Measurements from ENCODE around the gene ZC3H18. TPM values are rescaled to one million over a fixed set of nuclear protein-coding genes. Genes with fewer than 3 reads are reported as not detected.

ZC3H18 gene
- polyA plus RNA-seq (ENCODE audit: low read depth in 6 of 6): 10 to 100 TPM in 2 of 6 donors, 1 to 10 TPM in 4; 2.5 to 21.7 (median 9.0) TPM

DNA sequence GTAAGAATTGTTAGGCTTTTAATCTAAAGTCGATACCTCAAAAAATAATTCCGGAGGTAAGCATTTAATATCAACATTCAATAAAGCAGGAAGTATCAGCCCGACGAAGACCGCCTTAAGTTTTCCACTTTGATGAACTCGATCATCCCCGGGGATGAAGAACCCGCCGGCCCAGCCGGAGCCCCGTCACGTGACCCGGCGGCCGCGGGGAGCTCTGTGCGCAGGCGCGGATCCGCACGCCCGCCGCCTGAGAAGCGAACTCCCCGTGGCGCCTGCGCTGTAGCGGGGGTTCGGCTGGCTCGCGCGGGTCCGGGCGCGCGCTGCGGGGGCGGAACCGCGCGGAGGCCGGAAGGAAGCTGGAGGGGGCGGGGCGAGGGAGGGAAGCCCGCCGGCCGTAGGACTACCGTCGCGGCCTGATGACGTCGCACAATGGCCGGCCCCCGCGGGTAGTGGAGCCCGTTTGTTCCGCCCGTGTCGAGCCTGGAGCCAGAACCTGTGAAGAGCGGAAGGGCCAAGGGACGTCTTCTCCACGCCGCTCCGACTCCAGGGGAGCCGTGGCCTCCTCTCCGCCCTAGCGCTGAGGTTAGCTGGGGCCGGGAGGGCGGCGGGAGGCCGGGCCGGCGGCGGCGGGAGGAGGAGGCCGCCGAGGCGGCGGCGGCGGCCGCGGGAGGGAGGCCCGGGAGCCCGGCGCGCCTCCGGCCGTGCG is at the start of gene ZC3H18:
Gene ZC3H18 (plus strand): TSS at position 419 of the 706 bp plus-strand sequence. CDS start 6,721 bp downstream, outside the sequence.
- peaks cover 12 to 36% (median 18%) of the 10 kb centered on the region in 3 donors for H3K4me1 Mint-ChIP-seq
- no peaks in the 10 kb centered on the region for H3K27me3 Mint-ChIP-seq
- DNase-seq: peak; percentile 97

DNA sequence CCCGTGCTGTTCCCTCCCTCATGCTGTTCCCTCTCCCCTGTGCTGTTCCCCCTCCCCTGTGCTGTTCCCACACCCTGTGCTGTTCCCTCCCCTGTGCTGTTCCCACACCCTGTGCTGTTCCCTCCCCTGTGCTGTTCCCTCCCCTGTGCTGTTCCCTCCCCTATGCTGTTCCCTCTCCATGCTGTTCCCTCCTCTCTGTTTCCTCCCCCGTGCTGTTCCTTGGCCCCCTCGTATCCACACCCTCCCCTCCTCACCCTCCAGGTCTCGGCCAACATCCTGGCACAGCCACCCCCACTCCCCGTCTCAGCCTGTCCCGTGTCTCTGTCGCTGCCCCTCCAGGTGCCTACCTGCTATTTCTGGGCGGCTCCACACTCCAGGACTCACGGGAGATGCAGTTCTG is 48.5 kb upstream of the ZC3H18 start:
- Mint-ChIP-seq H3K36me3 (peaks cover 0 to 39% of the 10 kb centered on the region in 2 donors), H3K4me3 (peak overlapping the region in 2 of 8 donors; percentile 19 to 74), H3K9me3 (peaks cover 0 to 24% (median 2%) of the 10 kb centered on the region in 7 donors), H3K27me3 (peaks cover 4 to 52% (median 39%) of the 10 kb centered on the region in 3 donors), H3K4me1 (peaks cover 0 to 29% (median 4%) of the 10 kb centered on the region in 3 donors), H3K27ac (no peak overlapping the region)
- ATAC-seq (ENCODE audit: low read depth in 2 of 2): no peak
- no peak for DNase-seq

More for the DNA sequence above, at the start of gene ZC3H18:
- peak within 1 kb of the TSS; percentile 75 to 96 (median 88) for H3K27ac Mint-ChIP-seq
- ATAC-seq (ENCODE audit: low read depth in 2 of 2): peak; percentile 86 to 88
- no peaks in the 10 kb centered on the region for H3K36me3 Mint-ChIP-seq
- no peaks in the 10 kb centered on the region for H3K9me3 Mint-ChIP-seq
- peak within 1 kb of the TSS; percentile 82 to 94 (median 88) for H3K4me3 Mint-ChIP-seq

DNA sequence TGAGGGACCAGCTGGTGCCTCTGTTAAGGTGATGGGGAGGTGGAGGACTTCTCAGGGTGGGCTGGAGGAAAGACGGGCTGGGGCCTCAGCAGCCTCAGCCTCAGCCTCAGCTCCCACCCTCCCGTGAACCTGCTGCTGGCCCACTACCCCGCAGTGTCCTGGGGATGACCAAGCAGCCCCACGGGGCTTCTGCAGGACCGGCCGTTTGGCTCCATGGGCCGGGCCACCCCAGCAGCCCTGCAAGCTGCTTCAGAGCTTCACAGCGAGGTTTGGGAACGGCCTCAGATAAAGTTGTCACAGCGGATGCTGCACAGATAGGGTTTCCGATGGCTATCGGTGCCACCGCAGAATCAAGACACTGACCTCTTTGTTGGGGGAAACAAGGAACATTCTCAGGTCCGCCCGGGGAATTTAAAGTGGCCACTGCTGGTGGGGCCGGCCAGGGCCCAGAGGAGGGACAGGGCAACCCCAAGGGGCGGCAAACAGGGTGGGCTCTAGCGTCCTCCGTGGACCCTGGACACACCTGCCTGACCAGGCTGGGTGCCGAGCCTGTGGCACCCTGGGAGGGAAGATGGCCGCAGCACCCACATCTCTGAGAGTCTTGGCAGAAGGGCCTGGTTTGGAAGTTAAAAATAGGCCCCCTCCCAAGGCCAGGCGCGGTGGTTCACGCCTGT is 47.8 kb upstream of the ZC3H18 start:
- H3K4me3 Mint-ChIP-seq: peak overlapping the region in 2 of 8 donors; percentile 19 to 74
- H3K27ac Mint-ChIP-seq: no peak overlapping the region
- H3K9me3 Mint-ChIP-seq: peaks cover 0 to 24% (median 2%) of the 10 kb centered on the region in 7 donors
- ATAC-seq (ENCODE audit: low read depth in 2 of 2) (no peak), DNase-seq (no peak)
- peaks cover 0 to 24% (median 4%) of the 10 kb centered on the region in 3 donors for H3K4me1 Mint-ChIP-seq
- peaks cover 4 to 45% (median 32%) of the 10 kb centered on the region in 3 donors for H3K27me3 Mint-ChIP-seq
- H3K36me3 Mint-ChIP-seq: peaks cover 0 to 32% of the 10 kb centered on the region in 2 donors

DNA sequence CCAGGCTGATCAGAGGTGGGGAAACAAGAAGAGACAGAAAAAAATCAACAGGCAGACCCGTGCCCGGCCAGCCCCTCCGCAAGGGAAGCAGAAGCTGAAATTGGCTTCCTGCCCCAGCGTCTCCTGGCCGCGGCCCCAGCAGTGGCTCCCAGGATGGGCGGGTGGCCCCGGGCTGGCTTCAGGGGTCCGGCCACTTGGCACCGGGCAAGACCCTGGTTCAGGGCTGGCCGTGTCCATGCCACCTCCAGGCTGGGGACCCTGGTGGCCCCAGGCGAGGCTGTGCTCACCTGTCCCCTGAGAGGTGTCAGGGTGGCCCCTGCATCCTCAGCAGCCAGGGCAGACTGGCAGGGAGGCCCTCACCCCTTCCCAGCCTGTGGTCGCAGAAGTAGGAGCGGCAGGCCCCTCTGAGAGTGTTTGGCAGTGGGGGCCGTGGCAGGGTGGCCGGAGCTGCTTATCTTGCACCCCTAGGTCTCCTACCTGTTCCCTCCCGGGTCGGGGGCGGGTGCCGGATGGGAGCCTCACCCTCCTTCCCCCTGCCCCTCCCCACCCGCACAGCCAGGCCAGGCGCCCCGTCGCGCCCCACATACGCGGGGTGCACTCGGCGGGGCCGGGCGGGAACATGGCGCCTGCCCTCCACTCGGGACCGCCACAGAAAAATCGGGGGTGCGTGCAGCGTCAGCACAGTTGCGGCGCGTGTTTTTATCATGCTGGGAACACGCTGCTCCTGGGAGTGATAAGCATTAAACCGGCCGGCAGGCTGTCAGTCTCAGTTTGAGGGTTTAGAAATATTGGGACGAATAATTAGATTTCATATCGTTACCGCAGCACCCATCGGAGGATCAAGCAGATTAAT is 46.7 kb upstream of the ZC3H18 start:
- Mint-ChIP-seq H3K4me1 (peaks cover 0 to 17% (median 4%) of the 10 kb centered on the region in 3 donors), H3K27me3 (peaks cover under 1 to 40% (median 21%) of the 10 kb centered on the region in 3 donors), H3K4me3 (no peak overlapping the region), H3K36me3 (peaks cover 0 to 20% of the 10 kb centered on the region in 2 donors), H3K9me3 (peaks cover 0 to 19% (median 2%) of the 10 kb centered on the region in 7 donors), H3K27ac (no peak overlapping the region)
- ATAC-seq (ENCODE audit: low read depth in 2 of 2) (no peak), DNase-seq (no peak)

DNA sequence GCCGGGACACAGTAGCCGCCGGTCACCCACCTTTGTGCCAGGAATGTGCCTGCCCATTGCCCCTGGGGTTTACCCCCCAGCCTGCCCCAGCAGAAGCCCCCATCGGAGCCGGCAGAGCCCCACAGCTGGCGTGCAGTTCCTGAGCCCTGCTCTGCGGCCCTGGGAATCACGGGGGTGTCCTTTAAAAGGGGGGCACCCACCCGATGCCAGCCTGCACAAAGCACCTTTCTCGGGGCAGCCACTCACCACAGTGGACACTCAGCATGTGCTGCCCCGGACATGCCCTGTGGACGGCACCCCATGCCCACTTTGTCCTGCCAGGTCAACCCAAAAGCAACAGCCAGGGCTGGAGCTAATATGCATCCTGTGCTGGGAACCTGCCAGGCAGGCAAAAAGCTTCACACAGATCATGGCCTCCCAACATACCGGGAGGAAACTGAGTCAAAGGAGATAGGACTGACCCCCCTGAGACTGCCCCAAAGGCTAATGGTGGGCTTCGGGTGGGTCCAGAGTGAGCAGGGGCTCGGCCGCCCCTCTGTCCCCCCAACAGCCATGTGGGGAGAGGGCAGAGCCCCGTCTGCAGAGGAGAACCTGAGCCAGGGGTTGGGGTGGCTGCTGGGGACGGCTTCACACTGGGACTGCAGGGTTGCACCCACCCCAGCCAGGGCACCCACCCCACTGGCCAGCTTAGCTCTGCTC is 45.8 kb upstream of the ZC3H18 start:
- DNase-seq: no peak
- Mint-ChIP-seq H3K27ac (no peak overlapping the region), H3K4me3 (no peak overlapping the region), H3K27me3 (peaks cover 0 to 31% (median 12%) of the 10 kb centered on the region in 3 donors), H3K36me3 (peaks cover 0 to 12% of the 10 kb centered on the region in 2 donors), H3K4me1 (peaks cover 0 to 8% (median 4%) of the 10 kb centered on the region in 3 donors), H3K9me3 (peaks cover 0 to 10% (median 0%) of the 10 kb centered on the region in 7 donors)
- no peak for ATAC-seq (ENCODE audit: low read depth in 2 of 2)

DNA sequence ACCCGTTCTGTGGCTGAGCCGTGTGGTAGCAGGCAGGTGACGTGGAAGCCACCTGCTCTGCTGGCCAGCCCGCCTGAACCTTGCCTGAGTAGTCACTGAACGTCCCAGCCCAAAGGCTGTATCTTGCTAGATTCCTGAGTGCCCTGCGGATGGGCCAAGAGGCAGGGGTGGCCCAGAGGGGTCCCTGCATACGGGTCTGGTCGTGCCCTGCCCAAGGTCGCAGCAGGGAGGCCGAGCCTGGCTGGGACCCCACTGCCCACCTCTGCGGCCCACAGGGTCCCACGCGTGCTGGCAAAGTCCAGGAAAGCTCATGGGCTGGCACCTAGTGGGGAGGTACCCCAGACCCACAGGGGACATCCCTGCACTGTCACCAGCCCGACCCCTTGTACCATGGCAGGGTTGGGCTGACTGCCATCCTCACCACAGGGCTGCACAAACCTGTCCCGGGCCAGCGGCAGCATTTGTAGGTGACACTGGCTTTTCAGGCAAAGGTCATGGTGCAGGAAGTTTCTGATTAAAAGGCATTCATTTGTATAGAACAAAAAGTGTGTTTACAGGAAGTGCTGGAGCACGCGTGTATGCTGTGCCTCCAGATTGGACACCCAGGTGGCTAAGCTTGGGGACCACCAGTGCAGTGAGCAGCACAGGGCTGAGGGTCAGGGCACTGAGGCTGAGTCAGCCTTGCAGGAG is 45.1 kb upstream of the ZC3H18 start:
- peaks cover 0 to 24% (median 5%) of the 10 kb centered on the region in 3 donors for H3K27me3 Mint-ChIP-seq
- ATAC-seq (ENCODE audit: low read depth in 2 of 2) (no peak), DNase-seq (no peak)
- peaks cover 0 to 3% (median 0%) of the 10 kb centered on the region in 7 donors for H3K9me3 Mint-ChIP-seq
- peak overlapping the region in 1 of 8 donors; percentile 47 for H3K4me3 Mint-ChIP-seq
- H3K27ac Mint-ChIP-seq: no peak overlapping the region
- H3K4me1 Mint-ChIP-seq: peaks cover 0 to 4% (median 3%) of the 10 kb centered on the region in 3 donors
- peaks cover 0 to 5% of the 10 kb centered on the region in 2 donors for H3K36me3 Mint-ChIP-seq

DNA sequence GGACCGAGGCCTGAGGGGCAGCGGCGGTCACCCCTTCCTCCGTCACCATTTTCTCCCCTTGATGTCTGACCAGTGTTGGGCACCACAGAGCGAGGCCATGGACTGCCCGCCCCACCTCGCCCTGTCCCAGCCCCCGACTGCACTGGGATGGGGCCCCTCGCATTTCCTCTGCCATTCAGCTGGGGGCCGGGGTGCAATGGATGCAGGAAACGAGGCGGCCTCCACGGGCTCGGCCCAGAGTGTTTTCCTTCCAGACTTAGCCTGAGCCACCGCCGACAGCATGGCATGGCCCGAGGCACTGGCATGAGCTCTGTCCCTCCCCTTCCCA is 44.6 kb upstream of the ZC3H18 start:
- Mint-ChIP-seq H3K27ac (peak overlapping the region in 1 of 6 donors; percentile 20), H3K27me3 (peaks cover 0 to 21% (median 0%) of the 10 kb centered on the region in 3 donors), H3K9me3 (no peaks in the 10 kb centered on the region), H3K36me3 (no peaks in the 10 kb centered on the region), H3K4me1 (peaks cover 0 to 4% (median 0%) of the 10 kb centered on the region in 3 donors), H3K4me3 (no peak overlapping the region)
- no peak for ATAC-seq (ENCODE audit: low read depth in 2 of 2)
- DNase-seq: no peak

DNA sequence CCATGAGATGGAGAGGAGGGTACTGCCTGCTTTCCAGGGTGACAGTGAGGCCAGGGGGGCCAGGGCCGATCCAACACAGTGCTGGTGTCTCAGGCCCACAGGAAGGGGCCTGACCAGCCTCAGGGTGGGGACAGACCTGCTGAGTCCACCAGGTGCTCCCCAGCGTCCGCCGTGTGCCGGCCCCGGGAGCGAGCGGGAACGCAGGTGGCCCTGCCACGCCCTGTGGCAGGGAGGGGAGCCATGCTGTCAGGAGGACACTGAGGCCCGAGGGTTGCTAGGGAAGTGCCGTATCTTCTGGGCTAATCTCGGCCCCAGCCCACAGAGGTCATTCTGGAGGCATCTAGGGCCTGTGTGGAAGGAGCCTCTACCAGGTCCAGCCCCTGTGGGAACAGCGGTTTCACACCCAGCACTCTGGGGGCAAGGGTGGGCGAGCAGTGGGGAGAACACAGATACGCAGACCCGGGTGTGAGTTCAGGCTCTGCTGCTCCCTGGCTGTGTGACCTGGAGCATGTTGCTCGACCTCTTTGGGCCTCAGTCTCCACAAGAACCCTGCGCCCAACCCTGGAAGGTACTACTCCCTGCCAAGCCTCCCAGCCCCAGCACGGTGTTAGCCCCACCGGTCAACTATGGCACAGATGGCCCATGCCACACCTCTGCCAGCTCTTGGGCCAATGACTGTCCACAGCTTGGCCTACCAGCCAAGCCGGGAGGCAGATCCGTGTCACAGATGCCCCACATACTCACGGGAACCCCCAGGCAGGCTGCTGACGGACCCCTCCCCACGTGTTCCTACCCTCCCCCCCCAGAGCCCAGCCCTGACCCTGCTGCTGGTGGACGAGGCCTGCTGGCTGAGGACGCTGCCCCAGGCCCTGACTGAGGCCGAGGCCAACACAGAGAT is 43.9 kb upstream of the ZC3H18 start:
- H3K4me3 Mint-ChIP-seq: no peak overlapping the region
- DNase-seq (no peak), ATAC-seq (ENCODE audit: low read depth in 2 of 2) (no peak)
- no peaks in the 10 kb centered on the region for H3K9me3 Mint-ChIP-seq
- no peak overlapping the region for H3K27ac Mint-ChIP-seq
- no peaks in the 10 kb centered on the region for H3K36me3 Mint-ChIP-seq
- H3K27me3 Mint-ChIP-seq: peaks cover 0 to 17% (median 0%) of the 10 kb centered on the region in 3 donors
- H3K4me1 Mint-ChIP-seq: peaks cover 0 to 4% (median 0%) of the 10 kb centered on the region in 3 donors

DNA sequence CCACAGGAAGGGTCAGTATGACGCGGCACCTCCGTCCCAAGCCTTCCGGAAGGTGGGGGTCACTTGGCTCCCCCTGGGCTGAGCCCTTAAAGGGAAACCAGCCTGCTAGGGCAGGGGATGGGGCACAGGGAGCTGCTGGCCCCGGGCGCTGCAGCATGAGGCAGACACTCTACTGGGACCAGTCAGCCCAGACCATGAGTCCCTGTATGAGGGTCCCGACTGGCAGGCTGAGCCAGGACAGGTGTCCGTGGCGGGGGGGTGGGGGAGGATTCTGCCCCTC is 43.4 kb upstream of the ZC3H18 start:
- Mint-ChIP-seq H3K27me3 (peaks cover 0 to 14% (median 0%) of the 10 kb centered on the region in 3 donors), H3K4me3 (no peak overlapping the region), H3K4me1 (peaks cover 0 to 4% (median 0%) of the 10 kb centered on the region in 3 donors), H3K27ac (no peak overlapping the region), H3K9me3 (no peaks in the 10 kb centered on the region), H3K36me3 (no peaks in the 10 kb centered on the region)
- no peak for DNase-seq
- no peak for ATAC-seq (ENCODE audit: low read depth in 2 of 2)

DNA sequence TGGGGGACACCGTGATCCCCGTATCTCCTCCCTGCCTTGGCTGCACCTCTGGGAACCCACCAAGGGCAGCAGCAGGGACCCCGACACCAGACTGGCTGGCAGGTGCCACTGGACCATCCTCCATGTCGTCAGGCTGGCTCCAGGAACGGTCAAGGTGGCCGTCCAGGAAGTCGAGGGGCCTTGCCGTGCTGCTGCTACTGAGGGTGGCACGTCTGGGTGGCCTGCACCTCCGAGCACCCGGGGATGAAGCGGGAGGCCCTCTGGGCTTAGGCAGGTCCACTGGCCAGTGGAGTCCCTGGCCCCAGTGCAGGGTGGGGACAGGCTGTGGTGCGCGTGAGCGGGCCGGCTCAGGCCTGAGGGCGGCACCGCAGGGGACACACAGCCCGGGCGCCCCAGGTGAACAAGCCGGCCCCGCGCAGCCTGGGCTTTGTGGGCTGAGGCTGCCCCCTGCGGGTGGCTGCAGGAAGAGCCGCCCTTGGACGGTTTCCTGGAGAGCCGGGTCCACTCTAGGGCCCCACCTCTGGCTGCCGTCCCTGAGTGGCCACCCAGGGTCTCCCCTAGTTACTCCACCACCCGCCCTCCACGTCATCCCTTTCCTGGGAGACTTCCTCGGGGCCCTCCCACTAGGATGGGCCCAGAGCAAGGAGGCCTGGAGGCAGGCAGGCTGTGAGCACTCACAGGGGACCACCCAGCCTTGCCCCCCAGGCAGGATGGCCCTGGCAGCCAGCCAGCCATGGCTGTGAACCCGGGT is 42.8 kb upstream of the ZC3H18 start:
- ATAC-seq (ENCODE audit: low read depth in 2 of 2): peak; percentile 78 to 80
- H3K36me3 Mint-ChIP-seq: no peaks in the 10 kb centered on the region
- peaks cover 0 to 9% (median 0%) of the 10 kb centered on the region in 3 donors for H3K27me3 Mint-ChIP-seq
- no peaks in the 10 kb centered on the region for H3K9me3 Mint-ChIP-seq
- peaks cover 0 to 4% (median 0%) of the 10 kb centered on the region in 3 donors for H3K4me1 Mint-ChIP-seq
- peak; percentile 59 for DNase-seq
- H3K4me3 Mint-ChIP-seq: no peak overlapping the region
- H3K27ac Mint-ChIP-seq: no peak overlapping the region

Data from naive B cell (primary cell).